SK-N-SH treated with all-trans-retinoic acid at 6 μM for 48 hours (cell line): ENCODE results near the gene C19orf85.
A peak's percentile ranks its signal among the peaks of the same experiment; 100 is the strongest.

Source experiments
- ATAC-seq: fragments of 200-7000 bp; cut with Tn5 transposase; 3 replicates; pipeline ENCODE4 v1.9.1; 2020; ENCODE audit warnings: mild to moderate bottlenecking, moderate library complexity
- ARNTL ChIP-seq: fragments of 450-650 bp; formaldehyde crosslinking; IDR thresholded peaks from 2 replicates; pipeline ENCODE4 v1.5.0; 2020; ENCODE audit warnings: low read depth, mild to moderate bottlenecking, moderate library complexity, borderline replicate concordance
- BACH2 ChIP-seq: fragments of 250-450 bp; sonication (Bioruptor Pico); IDR thresholded peaks from 2 replicates; pipeline ENCODE4 v1.9.0; 2021; ENCODE audit warnings: mild to moderate bottlenecking, borderline replicate concordance
- CSDC2 ChIP-seq: fragments of 250-450 bp; sonication (Bioruptor Pico); IDR thresholded peaks from 2 replicates; pipeline ENCODE4 v1.5.0; 2020; ENCODE audit warnings: mild to moderate bottlenecking, moderate library complexity
- ESRRG ChIP-seq: fragments of 250-450 bp; sonication (Bioruptor Pico); IDR thresholded peaks from 2 replicates; pipeline ENCODE4 v1.6.1; 2021; ENCODE audit warnings: mild to moderate bottlenecking
- GLIS3 ChIP-seq: fragments of 250-450 bp; sonication (Bioruptor Pico); IDR thresholded peaks from 2 replicates; pipeline ENCODE4 v1.5.0; 2020; ENCODE audit warnings: mild to moderate bottlenecking, moderate library complexity
- ISL1 ChIP-seq: fragments of 250-450 bp; sonication (Bioruptor Pico); IDR thresholded peaks from 2 replicates; pipeline ENCODE4 v2.1.2; 2022; ENCODE audit warnings: mild to moderate bottlenecking, moderate library complexity
- OSR1 ChIP-seq: fragments of 250-450 bp; sonication (Bioruptor Pico); IDR thresholded peaks from 2 replicates; pipeline ENCODE4 v1.8.0; 2022; ENCODE audit warnings: moderate library complexity, mild to moderate bottlenecking, inconsistent platforms
- PPARA ChIP-seq: fragments of 250-450 bp; sonication (Bioruptor Pico); IDR thresholded peaks from 2 replicates; pipeline ENCODE4 v1.5.0; 2020; ENCODE audit warnings: mild to moderate bottlenecking, borderline replicate concordance
- RARB ChIP-seq: fragments of 250-450 bp; sonication (Bioruptor Pico); IDR thresholded peaks from 2 replicates; pipeline ENCODE4 v1.8.0; 2021; ENCODE audit warnings: mild to moderate bottlenecking, moderate library complexity
- SNAI2 ChIP-seq: fragments of 250-450 bp; sonication (Bioruptor Pico); IDR thresholded peaks from 2 replicates; pipeline ENCODE4 v1.5.0; 2020; ENCODE audit warnings: mild to moderate bottlenecking, moderate library complexity
- TCF4 ChIP-seq: fragments of 250-450 bp; sonication (Bioruptor Pico); IDR thresholded peaks from 2 replicates; pipeline ENCODE4 v1.8.0; 2021; ENCODE audit warnings: mild to moderate bottlenecking, moderate library complexity, borderline replicate concordance
- TOX ChIP-seq: fragments of 250-450 bp; sonication (Bioruptor Pico); IDR thresholded peaks from 2 replicates; pipeline ENCODE4 v1.8.0; 2021; ENCODE audit warnings: mild to moderate bottlenecking, moderate library complexity, borderline replicate concordance
- ZC3H10 ChIP-seq: fragments of 250-450 bp; sonication (Bioruptor Pico); IDR thresholded peaks from 2 replicates; pipeline ENCODE4 v1.5.1; 2021; ENCODE audit warnings: mild to moderate bottlenecking, moderate library complexity
- ZFP3 ChIP-seq: fragments of 250-450 bp; sonication (Bioruptor Pico); IDR thresholded peaks from 2 replicates; pipeline ENCODE4 v1.5.0; 2020; ENCODE audit warnings: mild to moderate bottlenecking, moderate library complexity
- ZFP30 ChIP-seq: fragments of 450-650 bp; formaldehyde crosslinking; IDR thresholded peaks from 2 replicates; pipeline ENCODE4 v1.5.0; 2022; ENCODE audit warnings: mild to moderate bottlenecking, moderate library complexity
- ZNF565 ChIP-seq: fragments of 450-650 bp; formaldehyde crosslinking; conservative IDR thresholded peaks from 2 replicates; pipeline ENCODE4 v1.5.0; 2020; ENCODE audit warnings: low read depth, mild to moderate bottlenecking, moderate library complexity
- ZNF70 ChIP-seq: fragments of 450-650 bp; formaldehyde crosslinking; IDR thresholded peaks from 2 replicates; pipeline ENCODE4 v1.5.0; 2020; ENCODE audit warnings: mild to moderate bottlenecking, moderate library complexity
- ZNF8 ChIP-seq: fragments of 450-650 bp; formaldehyde crosslinking; IDR thresholded peaks from 2 replicates; pipeline ENCODE4 v1.5.0; 2020; ENCODE audit warnings: mild to moderate bottlenecking, moderate library complexity
- TF ChIP-seq, protein P1 (sequence below): fragments of 250-450 bp; sonication (Bioruptor Pico); IDR thresholded peaks from 2 replicates; pipeline ENCODE4 v1.8.0; 2021; ENCODE audit warnings: low read depth, mild to moderate bottlenecking, moderate library complexity, borderline replicate concordance
- TF ChIP-seq, protein P2 (sequence below): fragments of 250-450 bp; sonication (Bioruptor Pico); IDR thresholded peaks from 2 replicates; pipeline ENCODE4 v1.5.1; 2020; ENCODE audit warnings: low read depth, mild to moderate bottlenecking, moderate library complexity
- TF ChIP-seq, protein P3 (sequence below): fragments of 250-450 bp; sonication (Bioruptor Pico); IDR thresholded peaks from 2 replicates; pipeline ENCODE4 v1.5.0; 2020; ENCODE audit warnings: mild to moderate bottlenecking, moderate library complexity
- TF ChIP-seq, protein P4 (sequence below): fragments of 250-450 bp; sonication (Bioruptor Pico); IDR thresholded peaks from 2 replicates; pipeline ENCODE4 v1.8.0; 2020; ENCODE audit warnings: mild to moderate bottlenecking, moderate library complexity, borderline replicate concordance
- TF ChIP-seq, protein P5 (sequence below): fragments of 250-450 bp; sonication (Bioruptor Pico); IDR thresholded peaks from 2 replicates; pipeline ENCODE4 v1.5.1; 2021; ENCODE audit warnings: mild to moderate bottlenecking, moderate library complexity

The C19orf85 gene

DNA sequence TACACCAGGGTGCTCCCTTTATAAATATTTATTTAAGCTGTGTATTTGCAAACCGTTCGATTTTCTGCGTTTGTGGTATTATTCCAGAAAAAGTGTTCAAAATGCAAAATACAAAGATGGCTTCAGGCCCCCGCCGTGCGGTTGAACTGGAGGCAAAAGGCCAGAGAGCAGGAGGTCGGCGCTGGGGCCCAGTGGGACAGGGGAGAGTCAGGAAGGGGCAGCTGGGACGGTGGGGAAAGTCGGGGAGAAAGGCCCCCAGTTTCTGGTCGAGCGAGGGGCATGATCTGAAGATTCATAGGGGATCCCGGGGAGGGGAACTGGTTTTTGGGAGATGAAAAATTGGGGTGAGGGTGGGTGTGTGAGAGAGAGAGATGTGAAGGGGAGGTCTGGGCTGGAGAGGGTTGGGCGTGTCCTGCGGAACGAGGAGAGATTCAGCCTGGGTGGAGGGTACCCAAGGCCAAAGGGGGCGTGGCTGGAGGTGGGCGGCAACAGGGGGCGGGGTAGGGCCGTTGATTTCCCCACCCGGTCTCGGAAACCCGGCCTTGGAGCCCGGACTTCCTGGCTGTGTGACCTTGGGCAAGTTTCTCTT lies 3.8 kb downstream of the C19orf85 start:
- TF ChIP-seq TOX (CRISPR knock-in tag): no peak
- no peak for TF ChIP-seq ZC3H10 (CRISPR knock-in tag)
- no peak for TF ChIP-seq ARNTL (CRISPR knock-in tag)
- TF ChIP-seq PPARA (CRISPR knock-in tag): no peak
- TF ChIP-seq ZNF565: no peak
- TF ChIP-seq ZFP30: no peak
- TF ChIP-seq TCF4 (CRISPR knock-in tag): no peak
- no peak for TF ChIP-seq ZNF70 (CRISPR knock-in tag)
- TF ChIP-seq GLIS3 (CRISPR knock-in tag): no peak
- TF ChIP-seq ISL1 (CRISPR knock-in tag): no peak
- no peak for TF ChIP-seq CSDC2 (CRISPR knock-in tag)
- no peak for TF ChIP-seq OSR1 (CRISPR knock-in tag)
- no peak for TF ChIP-seq BACH2 (CRISPR knock-in tag)
- TF ChIP-seq, protein P1, sequence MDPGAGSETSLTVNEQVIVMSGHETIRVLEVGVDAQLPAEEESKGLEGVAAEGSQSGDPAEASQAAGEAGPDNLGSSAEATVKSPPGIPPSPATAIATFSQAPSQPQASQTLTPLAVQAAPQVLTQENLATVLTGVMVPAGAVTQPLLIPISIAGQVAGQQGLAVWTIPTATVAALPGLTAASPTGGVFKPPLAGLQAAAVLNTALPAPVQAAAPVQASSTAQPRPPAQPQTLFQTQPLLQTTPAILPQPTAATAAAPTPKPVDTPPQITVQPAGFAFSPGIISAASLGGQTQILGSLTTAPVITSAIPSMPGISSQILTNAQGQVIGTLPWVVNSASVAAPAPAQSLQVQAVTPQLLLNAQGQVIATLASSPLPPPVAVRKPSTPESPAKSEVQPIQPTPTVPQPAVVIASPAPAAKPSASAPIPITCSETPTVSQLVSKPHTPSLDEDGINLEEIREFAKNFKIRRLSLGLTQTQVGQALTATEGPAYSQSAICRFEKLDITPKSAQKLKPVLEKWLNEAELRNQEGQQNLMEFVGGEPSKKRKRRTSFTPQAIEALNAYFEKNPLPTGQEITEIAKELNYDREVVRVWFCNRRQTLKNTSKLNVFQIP: no peak
- TF ChIP-seq, protein P2, sequence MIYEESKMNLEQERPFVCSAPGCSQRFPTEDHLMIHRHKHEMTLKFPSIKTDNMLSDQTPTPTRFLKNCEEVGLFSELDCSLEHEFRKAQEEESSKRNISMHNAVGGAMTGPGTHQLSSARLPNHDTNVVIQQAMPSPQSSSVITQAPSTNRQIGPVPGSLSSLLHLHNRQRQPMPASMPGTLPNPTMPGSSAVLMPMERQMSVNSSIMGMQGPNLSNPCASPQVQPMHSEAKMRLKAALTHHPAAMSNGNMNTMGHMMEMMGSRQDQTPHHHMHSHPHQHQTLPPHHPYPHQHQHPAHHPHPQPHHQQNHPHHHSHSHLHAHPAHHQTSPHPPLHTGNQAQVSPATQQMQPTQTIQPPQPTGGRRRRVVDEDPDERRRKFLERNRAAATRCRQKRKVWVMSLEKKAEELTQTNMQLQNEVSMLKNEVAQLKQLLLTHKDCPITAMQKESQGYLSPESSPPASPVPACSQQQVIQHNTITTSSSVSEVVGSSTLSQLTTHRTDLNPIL (CRISPR knock-in tag): no peak
- TF ChIP-seq, protein P3, sequence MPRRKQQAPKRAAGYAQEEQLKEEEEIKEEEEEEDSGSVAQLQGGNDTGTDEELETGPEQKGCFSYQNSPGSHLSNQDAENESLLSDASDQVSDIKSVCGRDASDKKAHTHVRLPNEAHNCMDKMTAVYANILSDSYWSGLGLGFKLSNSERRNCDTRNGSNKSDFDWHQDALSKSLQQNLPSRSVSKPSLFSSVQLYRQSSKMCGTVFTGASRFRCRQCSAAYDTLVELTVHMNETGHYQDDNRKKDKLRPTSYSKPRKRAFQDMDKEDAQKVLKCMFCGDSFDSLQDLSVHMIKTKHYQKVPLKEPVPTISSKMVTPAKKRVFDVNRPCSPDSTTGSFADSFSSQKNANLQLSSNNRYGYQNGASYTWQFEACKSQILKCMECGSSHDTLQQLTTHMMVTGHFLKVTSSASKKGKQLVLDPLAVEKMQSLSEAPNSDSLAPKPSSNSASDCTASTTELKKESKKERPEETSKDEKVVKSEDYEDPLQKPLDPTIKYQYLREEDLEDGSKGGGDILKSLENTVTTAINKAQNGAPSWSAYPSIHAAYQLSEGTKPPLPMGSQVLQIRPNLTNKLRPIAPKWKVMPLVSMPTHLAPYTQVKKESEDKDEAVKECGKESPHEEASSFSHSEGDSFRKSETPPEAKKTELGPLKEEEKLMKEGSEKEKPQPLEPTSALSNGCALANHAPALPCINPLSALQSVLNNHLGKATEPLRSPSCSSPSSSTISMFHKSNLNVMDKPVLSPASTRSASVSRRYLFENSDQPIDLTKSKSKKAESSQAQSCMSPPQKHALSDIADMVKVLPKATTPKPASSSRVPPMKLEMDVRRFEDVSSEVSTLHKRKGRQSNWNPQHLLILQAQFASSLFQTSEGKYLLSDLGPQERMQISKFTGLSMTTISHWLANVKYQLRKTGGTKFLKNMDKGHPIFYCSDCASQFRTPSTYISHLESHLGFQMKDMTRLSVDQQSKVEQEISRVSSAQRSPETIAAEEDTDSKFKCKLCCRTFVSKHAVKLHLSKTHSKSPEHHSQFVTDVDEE (CRISPR knock-in tag): no peak
- TF ChIP-seq RARB: no peak
- no peak for TF ChIP-seq SNAI2 (CRISPR knock-in tag)
- no peak for TF ChIP-seq ZFP3 (CRISPR knock-in tag)
- TF ChIP-seq, protein P4, sequence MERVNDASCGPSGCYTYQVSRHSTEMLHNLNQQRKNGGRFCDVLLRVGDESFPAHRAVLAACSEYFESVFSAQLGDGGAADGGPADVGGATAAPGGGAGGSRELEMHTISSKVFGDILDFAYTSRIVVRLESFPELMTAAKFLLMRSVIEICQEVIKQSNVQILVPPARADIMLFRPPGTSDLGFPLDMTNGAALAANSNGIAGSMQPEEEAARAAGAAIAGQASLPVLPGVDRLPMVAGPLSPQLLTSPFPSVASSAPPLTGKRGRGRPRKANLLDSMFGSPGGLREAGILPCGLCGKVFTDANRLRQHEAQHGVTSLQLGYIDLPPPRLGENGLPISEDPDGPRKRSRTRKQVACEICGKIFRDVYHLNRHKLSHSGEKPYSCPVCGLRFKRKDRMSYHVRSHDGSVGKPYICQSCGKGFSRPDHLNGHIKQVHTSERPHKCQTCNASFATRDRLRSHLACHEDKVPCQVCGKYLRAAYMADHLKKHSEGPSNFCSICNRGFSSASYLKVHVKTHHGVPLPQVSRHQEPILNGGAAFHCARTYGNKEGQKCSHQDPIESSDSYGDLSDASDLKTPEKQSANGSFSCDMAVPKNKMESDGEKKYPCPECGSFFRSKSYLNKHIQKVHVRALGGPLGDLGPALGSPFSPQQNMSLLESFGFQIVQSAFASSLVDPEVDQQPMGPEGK (CRISPR knock-in tag): no peak
- peak; percentile 73 for ATAC-seq

DNA sequence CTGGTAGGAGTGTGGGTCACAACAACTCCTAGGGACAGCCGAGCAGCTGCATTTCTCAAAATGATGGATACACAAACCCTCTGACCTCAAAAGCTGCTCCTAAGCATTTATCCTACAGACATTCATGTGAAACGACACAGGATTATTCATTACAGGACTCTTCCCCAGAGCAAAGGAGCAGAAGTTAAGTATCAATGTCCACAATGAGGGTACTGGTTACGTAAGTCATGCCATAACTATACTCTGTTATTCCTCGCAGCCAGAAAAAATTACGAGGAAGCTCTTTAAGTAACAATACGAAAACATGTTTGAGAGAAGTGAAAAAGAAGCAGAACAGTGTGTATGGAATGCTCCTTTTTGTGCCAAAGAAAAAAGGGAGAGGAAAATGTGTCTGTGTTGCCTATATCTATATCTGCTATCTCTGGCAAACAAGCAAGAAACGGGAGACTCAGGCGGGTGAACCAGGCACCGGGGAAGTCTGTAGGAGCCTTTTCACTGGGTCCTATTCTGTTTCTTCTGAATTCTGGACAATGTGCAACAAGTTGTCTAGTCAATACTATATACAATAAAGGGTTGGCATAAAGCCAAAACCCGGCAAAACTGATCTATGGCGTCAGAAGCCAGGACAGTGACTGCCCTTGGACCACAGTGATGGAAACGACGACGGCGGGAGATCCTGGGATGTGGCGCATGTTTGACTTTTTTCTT lies 4.4 kb downstream of the C19orf85 start:
- ATAC-seq: peak; percentile 2; the same call in 1 of the 3 replicates
- no peak for TF ChIP-seq RARB
- TF ChIP-seq, protein P2 (CRISPR knock-in tag): no peak
- TF ChIP-seq ESRRG (CRISPR knock-in tag): no peak
- TF ChIP-seq, protein P5, sequence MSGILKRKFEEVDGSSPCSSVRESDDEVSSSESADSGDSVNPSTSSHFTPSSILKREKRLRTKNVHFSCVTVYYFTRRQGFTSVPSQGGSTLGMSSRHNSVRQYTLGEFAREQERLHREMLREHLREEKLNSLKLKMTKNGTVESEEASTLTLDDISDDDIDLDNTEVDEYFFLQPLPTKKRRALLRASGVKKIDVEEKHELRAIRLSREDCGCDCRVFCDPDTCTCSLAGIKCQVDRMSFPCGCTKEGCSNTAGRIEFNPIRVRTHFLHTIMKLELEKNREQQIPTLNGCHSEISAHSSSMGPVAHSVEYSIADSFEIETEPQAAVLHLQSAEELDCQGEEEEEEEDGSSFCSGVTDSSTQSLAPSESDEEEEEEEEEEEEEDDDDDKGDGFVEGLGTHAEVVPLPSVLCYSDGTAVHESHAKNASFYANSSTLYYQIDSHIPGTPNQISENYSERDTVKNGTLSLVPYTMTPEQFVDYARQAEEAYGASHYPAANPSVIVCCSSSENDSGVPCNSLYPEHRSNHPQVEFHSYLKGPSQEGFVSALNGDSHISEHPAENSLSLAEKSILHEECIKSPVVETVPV: no peak
- TF ChIP-seq, protein P1: no peak
- no peak for TF ChIP-seq SNAI2 (CRISPR knock-in tag)
- TF ChIP-seq, protein P4 (CRISPR knock-in tag): no peak
- TF ChIP-seq OSR1 (CRISPR knock-in tag): no peak
- no peak for TF ChIP-seq PPARA (CRISPR knock-in tag)
- no peak for TF ChIP-seq ARNTL (CRISPR knock-in tag)
- no peak for TF ChIP-seq ZNF8 (CRISPR knock-in tag)
- TF ChIP-seq CSDC2 (CRISPR knock-in tag): no peak
- TF ChIP-seq ZFP30: no peak
- no peak for TF ChIP-seq ZC3H10 (CRISPR knock-in tag)
- no peak for TF ChIP-seq TOX (CRISPR knock-in tag)
